HG02623 (cell line): Measurements from ENCODE around the gene ARMH1.
"Not testable (repeated sequence)": the region's sequence is repeated elsewhere in the genome, so short reads cannot be mapped to it uniquely, and the experiment has no call there.

Experiments used
- ATAC-seq: cut with Tn5 transposase; IDR thresholded peaks from one replicate; pipeline ENCODE4 v1.9.1; 2021; ENCODE audit warnings: moderate library complexity; ENCODE audit not compliant: unreplicated experiment

Gene ARMH1

GRCh38 chr1:44766421-44766820 is 91.9 kb downstream of the ARMH1 start:
- not testable (repeated sequence) for ATAC-seq
